Loucy (cell line): ENCODE measurements around the gene PUS3.
"Not testable (repeated sequence)": the region's sequence is repeated elsewhere in the genome, so short reads cannot be mapped to it uniquely, and the experiment has no call there.

ENCODE experiments used
- H2AFZ ChIP-seq: fragments of 200-600 bp; sonication (generic); 2 replicates; pipeline ENCODE4 v1.6.0; 2016; ENCODE audit warnings: antibody characterized with exemption, mild to moderate bottlenecking, low read length, moderate library complexity
- H3F3A ChIP-seq: fragments of 200-600 bp; 2 replicates; pipeline ENCODE4 v1.6.0; 2016; ENCODE audit warnings: antibody characterized with exemption, low read depth, mild to moderate bottlenecking
- H3K27me3 ChIP-seq: fragments of 200-600 bp; sonication (generic); 2 replicates; pipeline ENCODE4 v1.6.1; 2014; ENCODE audit warnings: low read length, mild to moderate bottlenecking; ENCODE audit not compliant: insufficient read depth, poor library complexity, severe bottlenecking
- H3K36me3 ChIP-seq: fragments of 200-600 bp; sonication (generic); 2 replicates; pipeline ENCODE4 v1.6.1; 2016; ENCODE audit warnings: low read length; ENCODE audit not compliant: insufficient read depth
- H3K4me1 ChIP-seq: fragments of 200-600 bp; sonication (generic); 2 replicates; pipeline ENCODE4 v1.5.1; 2014; ENCODE audit warnings: low read length, mild to moderate bottlenecking; ENCODE audit not compliant: insufficient read depth, poor library complexity, severe bottlenecking
- H3K4me2 ChIP-seq: fragments of 200-600 bp; sonication (generic); 2 replicates; pipeline ENCODE4 v1.6.0; 2014; ENCODE audit warnings: antibody characterized with exemption, low read length, low read depth, mild to moderate bottlenecking; ENCODE audit not compliant: poor library complexity, severe bottlenecking
- H3K4me3 ChIP-seq: fragments of 200-600 bp; sonication (generic); 2 replicates; pipeline ENCODE4 v1.5.1; 2014; ENCODE audit warnings: low read length, mild to moderate bottlenecking, mixed read lengths; ENCODE audit not compliant: poor library complexity, severe bottlenecking
- H3K79me2 ChIP-seq: fragments of 200-600 bp; sonication (generic); 2 replicates; pipeline ENCODE4 v1.6.1; 2014; ENCODE audit warnings: low read length; ENCODE audit not compliant: insufficient read depth
- H3K9ac ChIP-seq: fragments of 200-600 bp; sonication (generic); 2 replicates; pipeline ENCODE4 v1.6.0; 2014; ENCODE audit warnings: mild to moderate bottlenecking, low read depth, low read length, moderate library complexity; ENCODE audit not compliant: poor library complexity, severe bottlenecking
- H3K9me2 ChIP-seq: fragments of 200-600 bp; sonication (generic); replicated peaks from 2 replicates; pipeline ENCODE4 v1.6.1; 2016; ENCODE audit warnings: low read depth, low read length, mixed read lengths
- H3K9me3 ChIP-seq: fragments of 200-600 bp; sonication (generic); 2 replicates; pipeline ENCODE4 v1.6.1; 2014; ENCODE audit warnings: mild to moderate bottlenecking, antibody characterized with exemption, low read length, low read depth; ENCODE audit not compliant: insufficient read depth
- H4K20me1 ChIP-seq: fragments of 200-600 bp; sonication (generic); 2 replicates; pipeline ENCODE4 v1.6.0; 2014; ENCODE audit warnings: antibody characterized with exemption, low read length, mild to moderate bottlenecking; ENCODE audit not compliant: insufficient read depth, poor library complexity, severe bottlenecking
- CTCF ChIP-seq: fragments of 200-600 bp; sonication (generic); conservative IDR thresholded peaks from 2 replicates; pipeline ENCODE4 v1.5.1; 2014; ENCODE audit warnings: mild to moderate bottlenecking, antibody characterized with exemption, low read length
- EZH2phosphoT487 ChIP-seq: fragments of 200-600 bp; IDR thresholded peaks from 2 replicates; pipeline ENCODE4 v1.6.1; 2018; ENCODE audit warnings: antibody characterized with exemption, mild to moderate bottlenecking, moderate library complexity, borderline replicate concordance

The PUS3 gene

GRCh38 chr11:125869521-125869920 lies 33.5 kb downstream of the PUS3 start:
- no peaks in the 10 kb centered on the region for H3F3A ChIP-seq
- H3K36me3 ChIP-seq, result no peaks in the 10 kb centered on the region
- no peaks in the 10 kb centered on the region for H3K79me2 ChIP-seq

GRCh38 chr11:125865354-125865753 lies 37.7 kb downstream of the PUS3 start:
- not testable (repeated sequence) for H4K20me1 ChIP-seq, H2AFZ ChIP-seq, H3K36me3 ChIP-seq, H3K4me2 ChIP-seq, H3K9me3 ChIP-seq, H3K4me1 ChIP-seq, H3K4me3 ChIP-seq, H3K9ac ChIP-seq, H3K9me2 ChIP-seq, H3K79me2 ChIP-seq, H3F3A ChIP-seq, H3K27me3 ChIP-seq

More at GRCh38 chr11:125869521-125869920, 33.5 kb downstream of the PUS3 start:
- no peak overlapping the region for H2AFZ ChIP-seq
- H4K20me1 ChIP-seq, result no peaks in the 10 kb centered on the region
- H3K4me3 ChIP-seq, result no peak overlapping the region
- no peaks in the 10 kb centered on the region for H3K4me1 ChIP-seq
- no peak overlapping the region for H3K4me2 ChIP-seq
- H3K9ac ChIP-seq, result no peak overlapping the region
- H3K9me2 ChIP-seq, result no peaks in the 10 kb centered on the region
- TF ChIP-seq EZH2phosphoT487 (no peak), CTCF (0 out of 2 replicates have a peak, but pooled peaks have one; percentile 20)
- H3K9me3 ChIP-seq, result no peaks in the 10 kb centered on the region
- H3K27me3 ChIP-seq, result no peaks in the 10 kb centered on the region

GRCh38 chr11:125862786-125863185 lies 40.2 kb downstream of the PUS3 start:
- H4K20me1 ChIP-seq, H3K9me2 ChIP-seq, H3K36me3 ChIP-seq, H3K4me2 ChIP-seq, H3K79me2 ChIP-seq, H3K4me1 ChIP-seq, H2AFZ ChIP-seq, H3K4me3 ChIP-seq, H3K27me3 ChIP-seq, H3K9me3 ChIP-seq, H3F3A ChIP-seq, H3K9ac ChIP-seq: not testable (repeated sequence)

GRCh38 chr11:125857670-125858069 lies 45.3 kb downstream of the PUS3 start:
- not testable (repeated sequence) for H3K9me3 ChIP-seq, H3K9me2 ChIP-seq, H3K4me3 ChIP-seq, H4K20me1 ChIP-seq, H3K9ac ChIP-seq, H3K36me3 ChIP-seq, H3K4me1 ChIP-seq, H3K4me2 ChIP-seq, H3K79me2 ChIP-seq, H3F3A ChIP-seq, H3K27me3 ChIP-seq, H2AFZ ChIP-seq

- Histone ChIP-seq H3K27me3 (no peaks in the 10 kb centered on the region), H3K36me3 (no peaks in the 10 kb centered on the region), H3K9me2 (no peaks in the 10 kb centered on the region), H3K4me1 (no peaks in the 10 kb centered on the region), H3F3A (no peaks in the 10 kb centered on the region), H3K4me2 (no peak overlapping the region), H3K79me2 (no peaks in the 10 kb centered on the region), H3K4me3 (no peak overlapping the region), H3K9ac (no peak overlapping the region), H4K20me1 (no peaks in the 10 kb centered on the region), H3K9me3 (peaks cover 19% of the 10 kb centered on the region; the same call in 1 of the 2 replicates), H2AFZ (no peak overlapping the region)
- TF ChIP-seq CTCF (no peak), EZH2phosphoT487 (no peak)
Measured at GRCh38 chr11:125846188-125846587, 56.8 kb downstream of the PUS3 start.
